ENCODE measurements around the gene EXO5. TPM values are rescaled to one million over a fixed set of nuclear protein-coding genes. Genes with fewer than 3 reads are reported as not detected.

EXO5 gene
- total RNA-seq, 1 donor from 2014 or later, result 16.3 TPM

GRCh38 chr1:40519517-40519916, 10.9 kb downstream of the EXO5 start:
- no peak for DNase-seq (ENCODE audit: low spot score in 2 of 2)
- Histone ChIP-seq H3K4me1 (no peaks in the 10 kb centered on the region), H3K9me3 (peaks cover 19 to 50% of the 10 kb centered on the region in 2 donors), H3K36me3 (peaks cover 9 to 11% of the 10 kb centered on the region in 2 donors), H3K4me3 (no peak overlapping the region), H3K27me3 (no peaks in the 10 kb centered on the region), H3K27ac (no peak overlapping the region)
- no peak for TF ChIP-seq CTCF (IDR thresholded peaks at IDR 0.05)
- intact Hi-C loops (cut with DNase I), result no loop called here

GRCh38 chr1:40530735-40531380, 22.3 kb downstream of the EXO5 start:
- intact Hi-C loops (cut with DNase I), result loop anchor here (1.0 to 5.0 kb wide), 2 partner anchors 54 to 136 kb away; partner anchors contain the start of genes RIMS3 and ZFP69
- DNase-seq (ENCODE audit: low spot score in 2 of 2), result no peak
- Histone ChIP-seq H3K27me3 (no peaks in the 10 kb centered on the region), H3K4me3 (peak overlapping the region; percentile 59 to 77), H3K9me3 (no peaks in the 10 kb centered on the region), H3K4me1 (peaks cover 0 to 8% of the 10 kb centered on the region in 2 donors), H3K27ac (peak overlapping the region; percentile 77 to 81), H3K36me3 (no peaks in the 10 kb centered on the region)
- TF ChIP-seq CTCF (IDR thresholded peaks at IDR 0.05), result no peak

- TF ChIP-seq CTCF (IDR thresholded peaks at IDR 0.05), result no peak
- intact Hi-C loops (cut with DNase I), result loop anchor here (1.0 to 5.0 kb wide), 2 partner anchors 54 to 136 kb away; partner anchors contain the start of genes RIMS3 and ZFP69
- no peaks in the 10 kb centered on the region for H3K9me3 ChIP-seq
- peak; percentile 63 to 94 for DNase-seq (ENCODE audit: low spot score in 2 of 2)
- H3K4me1 ChIP-seq, result peaks cover 0 to 8% of the 10 kb centered on the region in 2 donors
- H3K27me3 ChIP-seq, result no peaks in the 10 kb centered on the region
- H3K27ac ChIP-seq, result peak within 1 kb of the TSS; percentile 77 to 81
- H3K36me3 ChIP-seq, result no peaks in the 10 kb centered on the region
- peak within 1 kb of the TSS; percentile 59 to 77 for H3K4me3 ChIP-seq
These were observed 23.0 kb downstream of the EXO5 start, which contains the start of gene ZNF684 for GRCh38 chr1:40531381-40532061. Gene ZNF684 (plus strand): TSS chr1:40531637. CDS start chr1:40533167, 1,530 bp downstream.

GRCh38 chr1:40532062-40532389, 23.5 kb downstream of the EXO5 start:
- no peak for DNase-seq (ENCODE audit: low spot score in 2 of 2)

More at GRCh38 chr1:40532062-40532389, 23.5 kb downstream of the EXO5 start:
- intact Hi-C loops (cut with DNase I), result loop anchor here (5.0 kb wide), 1 partner anchor 135 kb away; the partner anchor contains the start of gene RIMS3
- H3K9me3 ChIP-seq, result no peaks in the 10 kb centered on the region
- peaks cover 0 to 8% of the 10 kb centered on the region in 2 donors for H3K4me1 ChIP-seq
- no peak for TF ChIP-seq CTCF (IDR thresholded peaks at IDR 0.05)
- H3K27ac ChIP-seq, result peak overlapping the region; percentile 77 to 81
- no peaks in the 10 kb centered on the region for H3K27me3 ChIP-seq
- no peaks in the 10 kb centered on the region for H3K36me3 ChIP-seq
- H3K4me3 ChIP-seq, result peak overlapping the region; percentile 59 to 77

Data from ascending aorta (tissue), 2 donors.